Activated naive CD8-positive, alpha-beta T cell treated with anti-CD3 and anti-CD28 coated beads, Interleukin-2, amount 50 U/mL, for 16 hours (primary cell): ENCODE results near the gene DQX1.

Experiments used
- DNase-seq: peaks from one replicate; pipeline ENCODE4 v3.0.0-alpha.2; 2020; ENCODE audit warnings: low read depth, low spot score

DQX1 gene

GRCh38 chr2:74553892-74554819 lies 28.1 kb upstream of the DQX1 start, which contains the start of the genes DOK1 and LOXL3:
Gene DOK1 (plus strand): TSS chr2:74554720. CDS start chr2:74554755, 35 bp downstream.
Gene LOXL3 (minus strand): TSS chr2:74553942. CDS start chr2:74552634, 1,308 bp downstream.
- peak; percentile 67 for DNase-seq

DNA sequence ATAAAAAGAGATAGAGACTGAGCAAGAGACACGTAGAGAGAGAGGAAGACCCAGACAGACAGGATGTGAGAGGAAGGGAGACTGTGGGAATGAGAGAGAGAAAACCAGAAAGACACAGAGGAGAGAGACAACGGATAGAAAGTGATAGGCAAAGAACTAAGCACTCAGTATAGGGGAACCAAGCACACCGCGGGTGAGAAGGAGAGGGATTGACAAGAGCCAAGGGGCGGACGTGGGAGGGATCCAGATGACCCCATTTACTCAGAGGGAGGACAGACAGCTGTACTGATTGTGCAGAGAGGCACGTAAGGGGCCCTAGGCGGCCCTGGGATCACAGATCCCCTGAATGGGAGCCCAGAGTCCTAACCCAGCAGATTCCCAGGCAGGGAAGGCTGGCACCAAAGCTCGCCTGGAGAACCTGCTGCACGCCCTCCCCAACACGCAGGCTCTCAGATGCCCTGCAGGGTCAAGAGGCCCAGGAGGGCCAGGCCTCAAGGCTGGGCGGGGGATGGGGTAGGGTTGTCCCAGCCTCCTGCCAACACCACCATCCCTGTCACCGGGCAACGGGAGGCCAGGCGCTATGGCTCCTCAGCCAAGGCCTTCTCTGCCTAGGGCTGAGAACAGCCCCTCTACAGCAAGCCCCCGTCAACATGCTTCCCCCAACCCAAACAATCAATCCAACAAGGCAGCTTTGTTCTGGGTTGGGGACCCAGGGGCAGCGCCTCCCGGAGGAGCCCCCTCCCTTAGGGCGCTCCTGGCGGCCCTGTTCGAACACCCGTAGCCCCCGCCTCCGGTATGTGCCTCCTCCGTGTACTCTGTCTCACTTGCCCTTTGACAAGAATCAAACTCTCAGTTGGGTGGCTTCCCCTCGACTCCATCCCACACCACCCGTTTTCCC lies 27.1 kb upstream of the DQX1 start:
- DNase-seq = no peak

DNA sequence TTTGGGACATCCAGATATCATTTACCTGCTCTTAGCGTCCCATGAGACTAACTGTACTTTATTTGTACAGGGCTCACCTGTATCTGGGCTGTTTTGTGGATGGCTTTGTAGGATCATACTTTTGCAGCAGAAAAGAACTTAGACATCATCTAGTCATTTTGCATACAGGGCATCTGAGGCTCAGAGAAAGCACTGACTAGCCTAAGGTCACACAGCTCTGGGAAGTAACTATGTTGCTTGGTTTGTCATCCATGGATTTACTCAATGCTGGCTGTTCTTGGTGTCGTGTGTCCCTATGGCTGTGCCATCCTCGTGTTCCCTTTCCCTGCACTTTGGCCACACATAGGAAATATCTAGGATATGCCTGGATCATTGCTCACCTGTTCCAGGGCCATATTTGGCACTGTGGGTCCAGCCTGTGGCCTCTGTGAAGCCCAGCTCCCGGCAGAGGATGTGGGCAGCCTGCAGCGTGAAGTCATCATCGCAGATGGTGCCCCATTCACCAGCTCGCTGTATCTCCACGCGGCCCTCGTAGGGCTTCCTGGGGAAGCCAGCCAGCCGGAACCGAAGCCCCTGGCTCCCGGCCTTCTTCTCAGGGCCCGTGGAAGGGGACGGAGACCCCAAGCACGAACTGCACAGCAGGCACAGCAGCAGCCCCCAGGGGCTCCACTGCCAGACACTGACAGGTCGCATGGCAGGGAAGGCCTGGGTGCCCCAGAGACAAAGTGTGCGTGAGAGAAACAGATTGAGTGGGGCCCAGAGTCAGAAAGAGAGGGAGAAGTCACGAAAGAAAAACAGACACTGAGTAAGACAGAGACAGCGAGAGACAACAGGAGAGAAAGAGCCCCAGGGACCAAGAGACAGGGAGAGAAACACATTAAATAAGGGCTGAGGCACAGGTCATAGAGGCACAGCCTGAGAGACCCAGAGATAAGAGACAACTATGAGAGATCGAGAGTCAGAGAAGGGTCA lies 26.2 kb upstream of the DQX1 start:
- no peak for DNase-seq

GRCh38 chr2:74551530-74551929 lies 25.5 kb upstream of the DQX1 start:
- DNase-seq = no peak

- DNase-seq = no peak
Measured at GRCh38 chr2:74550231-74550630, 24.2 kb upstream of the DQX1 start.

GRCh38 chr2:74548900-74549826 lies 23.1 kb upstream of the DQX1 start:
- no peak for DNase-seq

GRCh38 chr2:74548285-74548899 lies 22.4 kb upstream of the DQX1 start:
- DNase-seq = no peak

GRCh38 chr2:74546004-74546403 lies 20.0 kb upstream of the DQX1 start:
- no peak for DNase-seq

DNA sequence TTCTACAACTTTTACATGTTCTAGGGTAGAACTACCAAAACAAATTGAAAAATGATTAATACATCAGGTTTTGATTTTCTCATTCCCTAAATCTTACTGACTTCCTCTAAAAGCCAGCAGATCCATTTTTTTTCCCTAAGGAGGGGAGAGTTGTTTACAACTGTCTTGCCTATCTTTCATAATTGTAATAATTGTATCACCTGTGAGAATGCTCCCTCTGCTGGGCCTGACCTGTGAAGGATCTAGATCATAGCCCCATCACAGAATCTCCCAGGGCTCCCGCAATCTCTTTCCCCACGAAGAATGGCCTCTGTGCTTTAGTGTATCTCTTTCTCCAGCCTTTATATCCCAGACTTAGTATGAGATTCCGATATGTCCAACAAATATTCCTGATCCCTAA lies 18.6 kb upstream of the DQX1 start:
- no peak for DNase-seq

DNA sequence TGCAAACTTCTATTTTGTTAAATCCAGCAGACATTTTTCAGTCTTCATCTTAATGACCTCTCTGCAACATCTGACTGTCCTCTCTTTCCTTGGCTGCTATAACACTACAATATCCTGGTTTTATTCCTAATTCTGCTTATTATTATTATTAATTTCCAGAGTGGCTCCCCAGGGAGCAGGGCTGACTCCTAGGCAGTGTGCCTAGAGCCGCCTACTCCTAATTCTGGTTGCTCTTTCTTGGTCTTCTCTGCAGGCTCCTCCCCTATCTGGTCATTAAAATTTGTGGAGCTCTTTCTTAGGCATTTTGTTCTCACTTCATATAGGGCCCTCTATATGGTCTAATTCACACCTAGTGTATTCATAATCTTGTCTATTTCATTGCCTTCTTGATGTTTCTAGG lies 16.9 kb upstream of the DQX1 start:
- no peak for DNase-seq

GRCh38 chr2:74540291-74540690 lies 14.3 kb upstream of the DQX1 start:
- no peak for DNase-seq

GRCh38 chr2:74538881-74539339 lies 12.9 kb upstream of the DQX1 start:
- DNase-seq = no peak

- DNase-seq = no peak
Measured at GRCh38 chr2:74537140-74537539, 11.1 kb upstream of the DQX1 start.

GRCh38 chr2:74536166-74536950 lies 10.3 kb upstream of the DQX1 start:
- no peak for DNase-seq

DNA sequence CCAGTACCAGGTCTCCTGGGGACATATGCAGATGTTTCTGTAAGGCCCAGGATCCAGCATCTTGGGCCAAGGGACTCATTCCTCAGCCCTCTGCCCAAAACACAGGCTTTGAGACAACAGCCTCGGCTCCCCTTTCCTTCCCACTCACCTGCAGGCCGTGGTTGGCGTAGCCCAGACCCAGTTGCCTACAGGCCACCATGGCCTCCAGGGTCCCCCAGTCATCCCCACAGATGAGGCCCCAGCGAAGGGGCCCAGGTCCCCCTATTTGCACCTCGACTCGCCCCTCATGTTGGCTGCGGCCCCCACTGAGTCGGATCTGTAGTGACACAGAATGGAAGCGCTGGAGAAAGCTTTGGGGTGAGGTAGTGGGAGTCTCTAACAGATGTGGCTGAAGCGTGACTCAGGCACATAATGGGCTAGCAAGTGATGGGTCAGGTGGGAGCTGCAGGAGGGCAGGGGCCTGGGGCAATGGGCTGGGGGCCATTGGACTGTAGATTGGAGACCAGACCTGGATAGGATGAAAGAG lies 9.5 kb upstream of the DQX1 start:
- no peak for DNase-seq

DNA sequence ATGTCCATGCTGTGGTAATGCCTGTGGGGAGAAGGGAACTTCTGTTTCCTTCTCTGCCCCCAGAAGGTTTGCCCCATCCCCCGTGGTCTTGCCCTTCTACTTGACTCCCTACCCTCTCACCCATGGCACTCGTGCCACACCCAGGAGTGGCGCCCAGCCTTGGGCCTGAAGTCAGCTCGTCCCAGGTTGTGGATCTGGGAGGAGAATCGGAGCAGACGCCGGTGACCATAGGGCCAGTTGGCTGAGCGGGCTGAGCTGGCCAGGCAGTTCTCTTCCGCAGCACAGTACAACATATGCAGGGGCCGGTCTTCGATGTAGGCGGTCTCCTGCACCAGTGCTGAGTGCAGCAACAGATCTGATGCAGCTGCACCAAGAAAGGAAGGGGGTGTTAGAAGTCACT lies 8.4 kb upstream of the DQX1 start:
- DNase-seq = no peak

GRCh38 chr2:74533464-74533863 lies 7.4 kb upstream of the DQX1 start:
- no peak for DNase-seq

DNA sequence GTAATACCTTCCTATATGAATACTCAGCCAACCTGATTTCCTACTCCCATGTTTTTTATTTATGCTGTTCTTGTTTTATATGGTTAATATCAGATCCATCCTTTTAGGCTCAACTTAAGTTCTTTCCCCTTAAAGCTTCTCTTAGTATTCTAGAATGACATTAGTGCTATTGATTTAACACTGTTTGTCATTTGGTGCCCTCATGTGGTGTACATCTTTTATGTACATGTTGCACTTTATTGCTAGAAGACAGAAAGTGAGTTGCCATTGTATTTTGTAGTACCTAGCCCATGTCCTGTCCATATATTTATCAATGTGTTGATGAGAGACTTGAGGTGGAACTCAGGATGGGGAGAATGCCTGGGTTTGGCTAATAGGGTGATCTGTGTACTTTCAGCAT lies 6.2 kb upstream of the DQX1 start:
- DNase-seq = no peak
